ENCODE results near the gene HDAC4. TPM values are rescaled to one million over a fixed set of nuclear protein-coding genes. Genes with fewer than 3 reads are reported as not detected.
A peak's percentile ranks its signal among the peaks of the same experiment; 100 is the strongest.

Gene HDAC4
- total RNA-seq, 2 donors from 2014 or later = 49.8 to 71.7 TPM

DNA sequence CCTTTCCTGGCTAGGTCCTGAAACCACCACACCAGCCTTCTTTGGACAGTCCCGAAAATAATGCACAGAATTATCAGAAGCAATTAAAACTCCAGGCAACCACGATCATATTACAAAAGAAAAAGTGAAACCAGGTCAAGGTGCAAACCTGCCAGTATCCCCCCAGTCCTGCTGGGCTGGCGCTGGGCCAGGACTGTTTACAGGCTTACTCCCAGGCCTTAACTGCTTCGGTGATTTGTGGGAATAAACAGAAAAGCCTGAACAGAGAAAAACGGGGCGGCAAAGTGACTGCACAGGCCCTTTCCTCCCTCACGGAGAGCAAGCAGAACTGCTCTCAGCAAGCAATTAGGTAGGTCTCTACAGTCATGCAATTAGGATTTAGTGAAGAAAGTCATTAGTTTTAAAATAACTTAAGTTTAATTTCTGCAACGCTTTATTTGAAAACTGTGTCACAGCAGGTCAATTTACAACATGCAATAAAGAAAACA, 1.3 kb downstream of the HDAC4 start:
- DNase-seq (peak; percentile 32 to 38), ATAC-seq (replicated peaks in 1 of 2) (no peak)
- Mint-ChIP-seq H3K27ac (peak overlapping the region; percentile 96), H3K4me3 (peak overlapping the region; percentile 92 to 99), H3K4me1 (ENCODE audit: low read depth) (peaks cover 55% of the 10 kb centered on the region), H3K36me3 (ENCODE audit: insufficient read depth in 2 of 2) (peaks cover 5 to 16% of the 10 kb centered on the region in 2 donors), H3K9me3 (peaks cover 0 to 2% of the 10 kb centered on the region in 2 donors), H3K27me3 (ENCODE audit: low read depth) (no peaks in the 10 kb centered on the region)

DNA sequence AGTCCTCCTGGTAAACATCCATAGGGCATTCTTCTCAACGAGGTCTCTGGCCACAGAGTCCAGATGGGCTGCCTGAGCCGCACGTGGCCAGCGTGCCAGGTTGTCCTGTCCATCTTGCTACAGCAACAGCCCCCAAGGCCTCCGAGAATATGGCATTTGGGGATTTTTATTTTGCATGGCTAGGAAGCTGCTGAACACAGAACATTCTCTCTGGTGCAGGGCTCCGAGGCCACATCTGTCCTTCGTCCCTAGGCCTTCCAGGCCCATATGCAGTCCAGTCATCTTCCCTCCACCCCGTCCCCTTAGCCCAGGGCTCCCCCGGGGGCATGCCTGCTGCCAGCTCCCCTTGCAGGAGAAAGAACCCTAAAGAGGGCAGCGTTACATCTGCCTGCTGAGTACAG, 2.3 kb downstream of the HDAC4 start:
- Mint-ChIP-seq H3K4me1 (ENCODE audit: low read depth) (peaks cover 64% of the 10 kb centered on the region), H3K27ac (no peak overlapping the region), H3K9me3 (peaks cover 0 to 2% of the 10 kb centered on the region in 2 donors), H3K27me3 (ENCODE audit: low read depth) (no peaks in the 10 kb centered on the region), H3K4me3 (peak overlapping the region; percentile 92 to 99), H3K36me3 (ENCODE audit: insufficient read depth in 2 of 2) (peaks cover 5 to 16% of the 10 kb centered on the region in 2 donors)
- ATAC-seq (replicated peaks in 1 of 2) = no peak
- no peak for DNase-seq

DNA sequence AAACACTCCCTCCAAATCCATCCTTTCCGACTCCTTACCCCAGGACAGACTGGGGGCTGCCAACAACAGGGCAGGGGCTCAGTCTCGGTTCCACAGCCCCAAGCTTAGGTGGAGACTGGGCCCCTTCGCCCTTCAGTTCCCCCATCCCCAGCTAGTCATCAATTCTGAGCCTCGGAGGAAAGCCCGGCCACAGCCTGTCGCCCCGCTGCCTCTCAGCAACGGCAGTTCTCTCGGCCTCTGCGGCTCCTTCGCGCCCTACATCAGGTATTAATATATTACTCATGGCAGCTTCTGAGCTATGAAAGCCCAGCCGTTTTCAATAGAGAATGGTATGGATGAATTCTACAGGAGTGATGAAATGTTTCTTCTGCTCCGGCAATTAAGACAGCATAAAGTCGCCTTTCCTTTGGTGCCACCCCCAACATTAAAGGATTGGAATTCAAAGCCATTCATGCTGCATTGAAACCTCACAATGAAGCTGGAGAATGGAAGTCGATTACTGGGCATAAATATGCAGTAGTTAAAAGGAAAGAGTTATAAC, 2.8 kb downstream of the HDAC4 start:
- no peak overlapping the region for H3K27ac Mint-ChIP-seq
- ATAC-seq (replicated peaks in 1 of 2) = no peak

DNA sequence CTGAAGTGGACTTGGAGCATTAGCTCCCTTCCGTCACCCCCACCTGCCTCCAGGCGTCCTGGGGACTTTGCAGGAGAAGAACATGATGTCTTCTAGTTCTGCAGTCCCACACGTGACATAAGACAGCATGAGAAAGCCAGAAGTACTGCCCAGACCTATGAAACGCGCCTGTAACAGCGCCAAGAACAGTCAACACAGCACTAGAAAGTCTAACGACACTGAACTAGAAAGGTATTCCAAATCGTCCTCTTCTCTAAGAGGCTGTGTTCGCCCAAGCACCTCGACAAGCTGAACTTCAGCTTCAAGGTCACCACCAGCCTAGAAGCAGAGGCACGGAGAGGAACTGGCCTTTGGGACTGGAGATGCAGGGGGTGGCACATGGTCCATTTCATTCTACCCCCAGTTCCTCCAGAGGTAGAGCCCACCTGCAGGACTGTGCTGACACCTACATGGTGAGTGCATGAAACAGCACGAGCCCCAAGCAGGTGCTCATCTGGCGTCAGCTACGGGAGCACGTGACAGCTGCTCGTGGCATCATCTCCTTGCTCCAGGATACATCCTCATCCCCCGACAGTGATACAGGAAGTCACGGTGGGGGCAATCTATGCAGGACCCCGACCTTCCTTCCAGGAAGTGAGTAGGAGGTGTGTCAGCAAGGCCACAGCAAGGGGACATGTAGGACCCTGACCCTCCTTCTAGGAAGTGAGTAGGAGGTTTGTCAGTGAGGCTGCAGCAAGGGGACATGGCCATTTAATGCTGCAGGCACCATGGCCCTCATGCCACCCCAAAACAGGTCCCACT, 3.7 kb downstream of the HDAC4 start:
- DNase-seq = peak; percentile 37 to 40
- ATAC-seq (replicated peaks in 1 of 2) = no peak
- H3K9me3 Mint-ChIP-seq = no peaks in the 10 kb centered on the region
- H3K4me1 Mint-ChIP-seq (ENCODE audit: low read depth) = peaks cover 59% of the 10 kb centered on the region
- H3K36me3 Mint-ChIP-seq (ENCODE audit: insufficient read depth in 2 of 2) = peaks cover 4% of the 10 kb centered on the region in 2 donors
- H3K27me3 Mint-ChIP-seq (ENCODE audit: low read depth) = no peaks in the 10 kb centered on the region
- no peak overlapping the region for H3K27ac Mint-ChIP-seq
- peak overlapping the region in 1 of 2 donors; percentile 6 for H3K4me3 Mint-ChIP-seq

More for the DNA sequence above, 2.8 kb downstream of the HDAC4 start:
- Mint-ChIP-seq H3K27me3 (ENCODE audit: low read depth) (no peaks in the 10 kb centered on the region), H3K9me3 (no peaks in the 10 kb centered on the region), H3K4me3 (peak overlapping the region; percentile 6 to 50), H3K4me1 (ENCODE audit: low read depth) (peaks cover 68% of the 10 kb centered on the region), H3K36me3 (ENCODE audit: insufficient read depth in 2 of 2) (peaks cover 5 to 12% of the 10 kb centered on the region in 2 donors)
- DNase-seq = no peak

DNA sequence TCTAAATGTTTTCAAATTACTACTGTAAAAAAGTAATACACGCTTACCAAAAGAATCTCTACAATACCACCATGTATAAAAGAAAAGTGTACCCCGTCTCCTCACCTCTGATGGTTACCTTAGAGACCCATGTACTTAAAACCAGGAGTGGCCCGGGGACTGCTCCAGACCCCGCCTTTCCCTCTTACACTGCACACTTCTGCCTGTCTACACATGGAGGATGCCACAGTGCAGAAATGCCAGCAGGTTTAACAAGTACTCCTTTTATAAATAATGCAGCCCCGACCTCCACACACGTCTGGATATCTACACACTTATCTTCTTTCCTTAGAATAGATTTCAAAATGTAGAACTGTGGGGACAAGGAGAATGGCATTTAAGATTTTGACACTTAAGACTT, 5.3 kb downstream of the HDAC4 start:
- Mint-ChIP-seq H3K4me1 (ENCODE audit: low read depth) (peaks cover 56% of the 10 kb centered on the region), H3K36me3 (ENCODE audit: insufficient read depth in 2 of 2) (peaks cover 1 to 2% of the 10 kb centered on the region in 2 donors), H3K4me3 (no peak overlapping the region), H3K27me3 (ENCODE audit: low read depth) (no peaks in the 10 kb centered on the region), H3K27ac (no peak overlapping the region), H3K9me3 (no peaks in the 10 kb centered on the region)
- ATAC-seq (replicated peaks in 1 of 2) = no peak
- no peak for DNase-seq

DNA sequence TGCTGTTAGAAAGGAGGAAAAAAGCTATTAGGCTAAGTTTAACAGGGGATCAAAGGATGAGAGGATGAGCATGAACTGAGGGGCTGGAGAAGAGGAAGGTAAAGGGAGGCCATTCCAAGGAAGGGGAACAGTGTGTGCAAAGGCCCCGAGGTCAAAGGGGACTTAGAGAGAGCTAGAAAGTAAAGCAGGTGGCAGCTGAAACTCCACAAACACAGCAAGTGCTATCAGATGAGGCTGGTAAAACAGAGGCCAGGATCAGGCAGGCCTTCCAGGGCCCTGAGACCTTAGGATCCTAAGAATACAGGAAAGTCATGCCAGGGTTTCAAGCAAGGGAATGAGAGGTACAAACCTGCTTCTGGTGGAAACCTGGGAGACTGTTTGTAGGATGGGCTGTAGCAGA, 5.8 kb downstream of the HDAC4 start:
- H3K27me3 Mint-ChIP-seq (ENCODE audit: low read depth) = no peaks in the 10 kb centered on the region
- DNase-seq (no peak), ATAC-seq (replicated peaks in 1 of 2) (no peak)
- H3K36me3 Mint-ChIP-seq (ENCODE audit: insufficient read depth in 2 of 2) = peaks cover 1 to 2% of the 10 kb centered on the region in 2 donors
- H3K27ac Mint-ChIP-seq = no peak overlapping the region
- no peak overlapping the region for H3K4me3 Mint-ChIP-seq
- peaks cover 56% of the 10 kb centered on the region for H3K4me1 Mint-ChIP-seq (ENCODE audit: low read depth)
- H3K9me3 Mint-ChIP-seq = no peaks in the 10 kb centered on the region

DNA sequence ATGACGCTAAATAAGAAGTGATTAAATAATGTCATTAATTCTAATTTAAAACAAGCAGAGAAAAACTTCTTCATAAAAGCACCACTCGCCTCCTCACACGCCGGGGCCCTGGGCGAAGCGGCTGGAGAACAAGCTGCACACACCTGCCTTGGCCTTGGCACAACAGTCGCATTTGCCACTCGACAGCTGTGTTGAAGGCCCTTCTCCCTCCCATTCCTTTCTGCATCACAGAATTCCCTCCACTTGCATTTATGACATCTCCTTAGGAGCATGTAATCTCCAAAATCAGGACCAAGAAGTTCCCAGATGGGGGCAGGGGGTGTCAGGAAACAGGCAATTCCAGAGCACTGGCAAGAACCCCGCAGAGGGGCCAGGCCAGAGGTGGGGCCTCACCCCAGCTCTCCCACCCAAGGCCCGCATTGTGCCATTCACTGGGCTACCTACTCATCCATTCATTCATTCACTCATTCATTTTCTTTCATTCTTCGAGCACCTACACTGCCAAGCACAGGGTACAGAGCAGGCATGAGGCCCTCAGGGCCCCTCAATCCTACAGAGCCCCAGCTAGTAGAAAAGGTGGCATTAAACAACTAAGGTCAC, 6.4 kb downstream of the HDAC4 start:
- DNase-seq (no peak), ATAC-seq (replicated peaks in 1 of 2) (no peak)
- Mint-ChIP-seq H3K36me3 (ENCODE audit: insufficient read depth in 2 of 2) (no peaks in the 10 kb centered on the region), H3K4me1 (ENCODE audit: low read depth) (peaks cover 54% of the 10 kb centered on the region), H3K27ac (no peak overlapping the region), H3K27me3 (ENCODE audit: low read depth) (no peaks in the 10 kb centered on the region), H3K4me3 (no peak overlapping the region), H3K9me3 (no peaks in the 10 kb centered on the region)

DNA sequence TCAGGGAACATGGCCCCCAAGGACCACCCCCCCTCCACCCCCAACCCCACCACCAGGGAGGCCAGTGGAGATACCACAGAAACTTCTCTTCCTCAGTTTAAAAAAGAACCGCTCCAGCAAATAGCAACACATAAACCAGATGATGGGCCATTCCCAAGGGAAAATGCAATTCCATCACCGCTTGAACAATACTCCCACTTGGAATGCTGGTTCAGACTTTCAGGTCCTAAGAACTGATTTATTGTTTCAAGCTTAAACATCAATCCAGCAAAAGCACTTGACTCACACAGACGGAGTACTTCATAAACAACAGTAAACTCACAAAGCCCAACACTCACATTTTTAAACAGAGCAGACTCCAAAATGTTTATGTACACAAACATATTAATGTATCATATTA, 6.9 kb downstream of the HDAC4 start:
- Mint-ChIP-seq H3K27me3 (ENCODE audit: low read depth) (no peaks in the 10 kb centered on the region), H3K4me3 (no peak overlapping the region), H3K4me1 (ENCODE audit: low read depth) (peaks cover 49% of the 10 kb centered on the region), H3K36me3 (ENCODE audit: insufficient read depth in 2 of 2) (peaks cover 0 to 3% of the 10 kb centered on the region in 2 donors), H3K27ac (no peak overlapping the region), H3K9me3 (no peaks in the 10 kb centered on the region)
- DNase-seq (no peak), ATAC-seq (replicated peaks in 1 of 2) (no peak)

DNA sequence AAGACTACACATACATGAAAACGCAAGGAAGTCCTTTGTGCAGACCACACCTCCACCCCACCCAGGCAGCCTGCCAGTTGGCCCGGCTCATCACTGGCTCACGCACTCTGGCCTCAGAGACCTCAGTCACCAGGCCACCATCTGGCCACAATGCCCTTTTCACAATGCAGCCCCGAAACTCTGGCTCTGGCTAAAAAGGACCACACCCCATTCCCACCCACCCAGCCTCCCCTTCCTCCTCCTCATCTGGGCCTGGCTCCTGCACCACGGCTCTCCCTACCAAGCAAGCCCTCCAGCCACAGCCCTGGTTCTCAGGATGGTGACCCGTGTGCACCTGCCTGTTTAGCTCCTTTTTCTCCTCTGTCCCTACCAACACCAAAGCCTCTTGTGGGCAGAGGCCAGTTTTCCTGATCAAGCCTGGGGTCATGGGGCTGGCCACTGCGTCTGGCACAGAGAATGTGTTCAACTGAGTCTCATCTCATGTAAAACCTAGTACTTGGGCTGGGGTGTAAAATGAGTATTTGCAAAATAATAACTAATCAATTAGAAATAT, 7.4 kb downstream of the HDAC4 start:
- H3K27ac Mint-ChIP-seq = peak overlapping the region; percentile 43
- no peak for ATAC-seq (replicated peaks in 1 of 2)
- H3K36me3 Mint-ChIP-seq (ENCODE audit: insufficient read depth in 2 of 2) = peaks cover 0 to 3% of the 10 kb centered on the region in 2 donors
- H3K4me1 Mint-ChIP-seq (ENCODE audit: low read depth) = peaks cover 44% of the 10 kb centered on the region
- no peaks in the 10 kb centered on the region for H3K27me3 Mint-ChIP-seq (ENCODE audit: low read depth)
- no peak overlapping the region for H3K4me3 Mint-ChIP-seq
- no peaks in the 10 kb centered on the region for H3K9me3 Mint-ChIP-seq
- no peak for DNase-seq

DNA sequence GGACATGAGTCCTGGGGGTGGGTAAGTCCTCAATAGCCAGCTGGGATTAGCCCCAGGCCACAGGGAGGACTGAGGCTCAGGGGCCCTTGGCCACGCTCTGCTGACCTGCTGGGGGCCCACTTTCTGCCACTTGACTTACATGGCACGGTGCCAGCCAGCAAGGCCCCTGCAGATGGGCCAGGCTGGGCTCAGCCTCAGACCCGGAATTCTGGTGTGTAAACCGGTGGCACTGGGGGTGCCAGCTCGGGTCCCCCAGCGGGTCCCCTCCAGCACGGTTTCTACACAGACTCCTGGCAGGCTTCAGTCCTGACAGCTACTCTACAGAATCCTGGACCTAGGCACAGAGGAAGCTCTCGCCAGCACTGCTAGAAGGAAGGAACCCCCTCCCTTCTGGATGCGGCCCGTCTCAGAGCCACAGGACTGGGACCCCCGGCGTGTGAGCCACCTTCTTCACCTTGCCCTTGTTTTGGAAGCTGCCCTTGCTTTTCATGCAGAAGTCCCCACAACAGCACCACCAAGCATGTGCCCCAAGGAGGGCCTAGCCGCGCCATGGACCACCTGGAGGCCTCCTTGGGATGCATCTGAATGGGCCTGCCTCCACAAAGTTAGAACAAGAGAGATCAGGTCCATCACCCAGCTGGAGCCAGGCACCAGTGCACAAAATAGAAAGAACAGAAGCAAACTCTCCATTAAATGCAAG, 8.0 kb downstream of the HDAC4 start:
- no peaks in the 10 kb centered on the region for H3K27me3 Mint-ChIP-seq (ENCODE audit: low read depth)
- no peak overlapping the region for H3K4me3 Mint-ChIP-seq
- peaks cover 38% of the 10 kb centered on the region for H3K4me1 Mint-ChIP-seq (ENCODE audit: low read depth)
- no peaks in the 10 kb centered on the region for H3K9me3 Mint-ChIP-seq
- DNase-seq = no peak
- H3K36me3 Mint-ChIP-seq (ENCODE audit: insufficient read depth in 2 of 2) = peaks cover 0 to 3% of the 10 kb centered on the region in 2 donors
- peak overlapping the region; percentile 25 for H3K27ac Mint-ChIP-seq
- no peak for ATAC-seq (replicated peaks in 1 of 2)

DNA sequence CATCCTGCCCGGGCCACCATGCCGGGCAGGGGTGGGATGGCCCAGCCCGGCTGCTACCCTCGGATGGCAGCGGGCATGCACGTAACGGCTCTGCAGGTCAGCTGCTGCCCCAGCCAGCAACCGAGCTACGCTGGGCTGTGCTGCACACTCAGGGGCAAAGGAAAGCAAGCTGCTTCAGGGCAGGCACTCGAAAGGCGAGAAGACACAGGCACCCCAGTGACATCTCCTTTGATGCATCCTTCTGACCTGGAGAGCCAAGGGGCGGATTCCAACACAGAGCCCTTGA, 8.8 kb downstream of the HDAC4 start:
- Mint-ChIP-seq H3K36me3 (ENCODE audit: insufficient read depth in 2 of 2) (peaks cover 0 to 3% of the 10 kb centered on the region in 2 donors), H3K27ac (no peak overlapping the region), H3K4me3 (no peak overlapping the region), H3K4me1 (ENCODE audit: low read depth) (peaks cover 29% of the 10 kb centered on the region), H3K27me3 (ENCODE audit: low read depth) (no peaks in the 10 kb centered on the region), H3K9me3 (no peaks in the 10 kb centered on the region)
- DNase-seq (no peak), ATAC-seq (replicated peaks in 1 of 2) (no peak)

DNA sequence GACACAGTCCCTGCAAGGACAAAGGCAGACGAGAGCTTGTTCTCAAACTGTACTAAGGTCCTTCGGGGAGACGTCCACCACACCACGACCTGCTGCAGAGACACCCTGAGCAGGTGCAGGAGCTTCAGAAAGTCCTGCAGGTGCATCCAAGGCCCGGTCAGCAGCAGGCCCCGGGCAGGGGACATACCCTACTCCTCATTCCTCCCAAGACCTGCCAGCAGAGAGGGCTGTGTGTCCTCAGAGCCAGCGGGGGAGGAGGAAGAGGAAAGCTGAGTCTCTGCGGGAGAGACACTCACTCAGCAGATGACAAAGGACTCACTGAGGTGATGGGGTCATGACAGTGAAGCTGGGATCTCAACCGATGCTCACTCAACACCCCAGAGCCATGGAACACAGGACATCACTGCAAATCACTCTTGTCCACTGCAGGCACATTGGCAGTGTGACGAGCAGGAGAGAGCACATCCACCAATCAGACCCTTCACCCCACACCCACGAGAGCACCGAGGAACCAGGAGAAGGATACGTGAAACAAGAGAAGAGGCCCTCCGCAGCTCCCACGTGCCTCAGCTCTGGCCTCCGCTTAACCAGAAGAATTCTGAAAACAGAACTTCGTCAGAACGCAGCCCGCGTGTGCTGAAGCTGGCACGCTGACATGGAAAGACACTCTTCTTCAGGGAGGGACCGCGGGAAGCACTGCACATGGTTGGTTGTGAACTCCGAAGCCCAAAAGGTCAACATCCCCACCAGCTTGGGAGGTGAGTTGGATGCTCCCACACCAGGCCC, 9.3 kb downstream of the HDAC4 start:
- DNase-seq (no peak), ATAC-seq (replicated peaks in 1 of 2) (no peak)
- Mint-ChIP-seq H3K36me3 (ENCODE audit: insufficient read depth in 2 of 2) (peaks cover 0 to 3% of the 10 kb centered on the region in 2 donors), H3K27me3 (ENCODE audit: low read depth) (no peaks in the 10 kb centered on the region), H3K27ac (no peak overlapping the region), H3K9me3 (no peaks in the 10 kb centered on the region), H3K4me1 (ENCODE audit: low read depth) (peaks cover 24% of the 10 kb centered on the region), H3K4me3 (no peak overlapping the region)

Measured in activated T-cell treated with anti-CD3 and anti-CD28 coated beads, Interleukin-2, amount 50 U/mL, for 72 hours (primary cell).